Measurements from ENCODE around the gene DCHS2.

DNA sequence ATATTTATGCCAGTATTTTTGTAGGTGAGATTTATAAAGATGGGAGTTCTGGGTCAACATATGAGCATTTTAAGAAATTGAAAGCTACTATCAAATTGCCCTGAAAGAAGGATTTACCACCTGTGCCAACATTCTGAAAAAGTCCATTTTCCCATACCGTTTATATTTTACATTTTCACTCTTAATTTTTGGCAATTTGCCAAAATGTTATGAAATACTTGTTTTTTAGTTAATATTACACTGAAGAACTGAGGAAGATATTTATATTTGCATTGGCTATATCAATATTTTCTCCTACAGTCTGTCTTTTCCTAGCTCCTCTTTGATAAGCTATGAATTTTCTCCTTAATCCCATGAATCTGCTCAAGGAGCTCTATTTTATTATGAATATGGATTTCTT, 52.4 kb downstream of the DCHS2 start:
- TF ChIP-seq, protein P1, sequence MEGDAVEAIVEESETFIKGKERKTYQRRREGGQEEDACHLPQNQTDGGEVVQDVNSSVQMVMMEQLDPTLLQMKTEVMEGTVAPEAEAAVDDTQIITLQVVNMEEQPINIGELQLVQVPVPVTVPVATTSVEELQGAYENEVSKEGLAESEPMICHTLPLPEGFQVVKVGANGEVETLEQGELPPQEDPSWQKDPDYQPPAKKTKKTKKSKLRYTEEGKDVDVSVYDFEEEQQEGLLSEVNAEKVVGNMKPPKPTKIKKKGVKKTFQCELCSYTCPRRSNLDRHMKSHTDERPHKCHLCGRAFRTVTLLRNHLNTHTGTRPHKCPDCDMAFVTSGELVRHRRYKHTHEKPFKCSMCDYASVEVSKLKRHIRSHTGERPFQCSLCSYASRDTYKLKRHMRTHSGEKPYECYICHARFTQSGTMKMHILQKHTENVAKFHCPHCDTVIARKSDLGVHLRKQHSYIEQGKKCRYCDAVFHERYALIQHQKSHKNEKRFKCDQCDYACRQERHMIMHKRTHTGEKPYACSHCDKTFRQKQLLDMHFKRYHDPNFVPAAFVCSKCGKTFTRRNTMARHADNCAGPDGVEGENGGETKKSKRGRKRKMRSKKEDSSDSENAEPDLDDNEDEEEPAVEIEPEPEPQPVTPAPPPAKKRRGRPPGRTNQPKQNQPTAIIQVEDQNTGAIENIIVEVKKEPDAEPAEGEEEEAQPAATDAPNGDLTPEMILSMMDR (IDR thresholded peaks at IDR 0.05): no peak
- no peak for TF ChIP-seq POLR2A (IDR thresholded peaks at IDR 0.05)
- TF ChIP-seq POLR2AphosphoS5 (IDR thresholded peaks at IDR 0.05): no peak
- no peak for TF ChIP-seq EP300 (IDR thresholded peaks at IDR 0.05)
